Lung (tissue), 12 donors: ENCODE results near the gene MINDY4B. TPM values are rescaled to one million over a fixed set of nuclear protein-coding genes. Genes with fewer than 3 reads are reported as not detected.

ENCODE experiments used
- ATAC-seq: fragments of 200-7000 bp; cut with Tn5 transposase; one replicate; pipeline ENCODE4 v1.9.1; 2020; ENCODE audit warnings: moderate number of reproducible peaks; ENCODE audit not compliant: insufficient read depth, low FRiP score
- DNase-seq, 3 donors: peaks; one replicate each; pipeline ENCODE4 v3.0.0-alpha.2; 2013 to 2017
- H3K27ac ChIP-seq, 2 donors: one replicate each; pipeline ENCODE4 v1.5.1; 2013; ENCODE audit warnings: mild to moderate bottlenecking in 2 of 2, moderate library complexity in 2 of 2, control low read depth in 1 of 2, inconsistent platforms in 1 of 2, low read depth in 1 of 2, low read length in 1 of 2
- H3K27me3 ChIP-seq, 3 donors: one replicate each; pipeline ENCODE4 v1.5.1; 2013; ENCODE audit warnings: low read length in 2 of 3; ENCODE audit not compliant: control insufficient read depth in 3 of 3, insufficient read depth in 3 of 3
- H3K36me3 ChIP-seq, 4 donors: one replicate each; pipeline ENCODE4 v1.5.1; 2013; ENCODE audit warnings: low read length in 4 of 4, mild to moderate bottlenecking in 1 of 4, moderate library complexity in 1 of 4; ENCODE audit not compliant: control insufficient read depth in 4 of 4, insufficient read depth in 4 of 4
- H3K4me1 ChIP-seq, 5 donors: one replicate each; pipeline ENCODE4 v1.5.1; 2013; ENCODE audit warnings: low read length in 5 of 5, mild to moderate bottlenecking in 2 of 5, moderate library complexity in 1 of 5; ENCODE audit not compliant: control insufficient read depth in 5 of 5, insufficient read depth in 5 of 5
- H3K4me3 ChIP-seq: one replicate; pipeline ENCODE4 v1.5.1; 2013; ENCODE audit warnings: mild to moderate bottlenecking, control low read depth, moderate library complexity
- H3K9ac ChIP-seq, 2 donors: one replicate each; pipeline ENCODE4 v1.5.1; 2013; ENCODE audit warnings: low read length in 2 of 2, control low read depth in 1 of 2; ENCODE audit not compliant: insufficient read depth in 1 of 2
- H3K9me3 ChIP-seq, 4 donors: one replicate each; pipeline ENCODE4 v1.5.1; 2013; ENCODE audit warnings: low read length in 3 of 4, mild to moderate bottlenecking in 1 of 4, moderate library complexity in 1 of 4; ENCODE audit not compliant: control insufficient read depth in 4 of 4, insufficient read depth in 3 of 4
- WGBS, 2 donors: extraction: QIAGEN DNeasy Blood & Tissue Kit; methylation state at CpG; one replicate each; pipeline ENCODE4 v1.1.7; 2013; 5-methylcytosine and 5-hydroxymethylcytosine counted together
- polyA plus RNA-seq, 2 donors: library from polyadenylated mRNA; stranded (reverse); fragments of 200-250 nt; gene quantifications; one replicate each; pipeline ENCODE4 v1.2.1, GENCODE V29; 2013
- total RNA-seq, 2 donors: library from RNA; depleted of rRNA in 1 of 2; stranded (reverse); fragments of >200 nt in 1 of 2; gene quantifications; one replicate each; pipeline ENCODE4 v1.2.1, GENCODE V29; 2014 to 2021
- TF ChIP-seq, protein P1 (sequence below): IDR thresholded peaks from 2 replicates; pipeline ENCODE4 v1.5.1; 2012; ENCODE audit warnings: mild to moderate bottlenecking; ENCODE audit errors: control extremely low read depth, extremely low read depth
- donor health status: control.
- donor health status: control.
- donor health status: Bipolar disorder and iron deficiency.
- donor health status: healthy.
- donor health status: DM: yes; HTN: yes; CAD: no.

MINDY4B gene
- total and polyA plus RNA-seq, 4 donors: not detected

DNA sequence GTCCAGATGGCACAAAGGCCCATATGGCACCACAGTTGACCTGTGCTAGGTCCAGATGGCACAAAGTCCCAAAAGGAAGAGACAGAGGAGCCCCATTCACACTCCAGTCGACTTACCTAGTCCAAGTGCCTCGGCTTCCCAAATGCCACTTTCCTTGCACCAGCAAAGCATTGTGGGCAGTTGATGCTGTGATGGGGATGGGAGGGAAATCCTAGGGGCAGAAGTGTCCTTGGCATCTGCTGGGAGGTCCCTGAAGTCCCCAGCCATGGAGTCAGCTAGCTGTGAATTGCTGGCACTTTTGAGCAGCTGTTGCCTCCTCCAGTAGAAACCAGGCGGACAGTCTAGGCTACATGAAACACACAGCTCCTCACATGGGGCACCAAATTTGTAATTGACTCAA lies 82.0 kb downstream of the MINDY4B start:
- TF ChIP-seq, protein P1, sequence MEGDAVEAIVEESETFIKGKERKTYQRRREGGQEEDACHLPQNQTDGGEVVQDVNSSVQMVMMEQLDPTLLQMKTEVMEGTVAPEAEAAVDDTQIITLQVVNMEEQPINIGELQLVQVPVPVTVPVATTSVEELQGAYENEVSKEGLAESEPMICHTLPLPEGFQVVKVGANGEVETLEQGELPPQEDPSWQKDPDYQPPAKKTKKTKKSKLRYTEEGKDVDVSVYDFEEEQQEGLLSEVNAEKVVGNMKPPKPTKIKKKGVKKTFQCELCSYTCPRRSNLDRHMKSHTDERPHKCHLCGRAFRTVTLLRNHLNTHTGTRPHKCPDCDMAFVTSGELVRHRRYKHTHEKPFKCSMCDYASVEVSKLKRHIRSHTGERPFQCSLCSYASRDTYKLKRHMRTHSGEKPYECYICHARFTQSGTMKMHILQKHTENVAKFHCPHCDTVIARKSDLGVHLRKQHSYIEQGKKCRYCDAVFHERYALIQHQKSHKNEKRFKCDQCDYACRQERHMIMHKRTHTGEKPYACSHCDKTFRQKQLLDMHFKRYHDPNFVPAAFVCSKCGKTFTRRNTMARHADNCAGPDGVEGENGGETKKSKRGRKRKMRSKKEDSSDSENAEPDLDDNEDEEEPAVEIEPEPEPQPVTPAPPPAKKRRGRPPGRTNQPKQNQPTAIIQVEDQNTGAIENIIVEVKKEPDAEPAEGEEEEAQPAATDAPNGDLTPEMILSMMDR: no peak
- Histone ChIP-seq H3K27ac (no peak overlapping the region), H3K27me3 (no peaks in the 10 kb centered on the region), H3K4me3 (no peak overlapping the region), H3K9ac (no peak overlapping the region), H3K4me1 (peaks cover 0 to 18% (median 5%) of the 10 kb centered on the region in 5 donors), H3K36me3 (no peaks in the 10 kb centered on the region), H3K9me3 (peaks cover 0 to 2% (median 0%) of the 10 kb centered on the region in 4 donors)
- ATAC-seq (no peak), DNase-seq (peak in 1 of 3 donors; percentile 2)
- WGBS, 2 donors: 93 to 96% methylated on average over 3 of the region's 3 CpGs

DNA sequence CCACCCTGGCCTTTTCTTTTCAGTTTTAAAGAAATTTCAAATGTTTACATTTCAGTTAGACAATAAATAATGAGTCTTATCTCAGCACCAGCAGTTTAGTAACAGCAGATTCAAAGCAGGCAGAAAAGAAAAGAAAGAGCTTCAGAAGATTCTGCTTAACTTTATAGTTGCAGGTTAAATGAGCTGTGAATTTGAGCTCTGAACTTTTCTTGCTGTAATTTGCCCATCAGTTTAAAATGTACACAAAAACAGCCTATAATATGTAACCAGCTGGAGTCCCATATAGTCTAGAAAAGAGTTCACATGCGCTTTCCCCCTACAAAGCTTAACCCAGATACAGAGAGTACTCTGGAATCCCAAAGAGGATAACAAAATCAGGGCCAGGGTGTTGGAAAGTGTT lies 82.6 kb downstream of the MINDY4B start:
- no peaks in the 10 kb centered on the region for H3K27me3 ChIP-seq
- H3K9me3 ChIP-seq: peaks cover 0 to 2% (median 0%) of the 10 kb centered on the region in 4 donors
- H3K4me1 ChIP-seq: peaks cover 0 to 18% (median 5%) of the 10 kb centered on the region in 5 donors
- H3K4me3 ChIP-seq: no peak overlapping the region
- H3K36me3 ChIP-seq: no peaks in the 10 kb centered on the region
- ATAC-seq (no peak), DNase-seq (peak in 2 of 3 donors; percentile 87 to 91)
- H3K9ac ChIP-seq: no peak overlapping the region
- WGBS, 2 donors: 86 to 95% methylated on average over 1 of the region's 1 CpG
- no peak overlapping the region for H3K27ac ChIP-seq
- TF ChIP-seq, protein P1: no peak

Other genes with a start within 250 kb of the MINDY4B start
- gene ERICH6, start 201.5 kb downstream of the MINDY4B start, total RNA-seq: under 1 TPM in 1 of 2 donors, not detected in 1; 0.49 TPM
- gene ERICH6, start 201.5 kb downstream of the MINDY4B start, polyA plus RNA-seq: not detected
- 10 to 100 TPM; 19.5 to 37.9 TPM for gene SIAH2, start 142.3 kb downstream of the MINDY4B start, total RNA-seq
- gene SIAH2, start 142.3 kb downstream of the MINDY4B start, polyA plus RNA-seq: 10 to 100 TPM in 1 of 2 donors, 1 to 10 TPM in 1; 7.5 to 24.2 TPM
- not detected for gene CLRN1, start 67.3 kb upstream of the MINDY4B start, total RNA-seq
- not detected for gene CLRN1, start 67.3 kb upstream of the MINDY4B start, polyA plus RNA-seq
- gene MED12L, start 180.2 kb upstream of the MINDY4B start, total RNA-seq: under 1 TPM; 0.55 to 0.82 TPM
- gene MED12L, start 180.2 kb upstream of the MINDY4B start, polyA plus RNA-seq: under 1 TPM; 0.02 to 0.06 TPM